ENCODE results near the gene NKX1-1. TPM values are rescaled to one million over a fixed set of nuclear protein-coding genes. Genes with fewer than 3 reads are reported as not detected.
"Not testable (repeated sequence)": the region's sequence is repeated elsewhere in the genome, so short reads cannot be mapped to it uniquely, and the experiment has no call there.

NKX1-1 gene
- total RNA-seq, 2 donors from 2014 or later: not detected

- intact Hi-C loops (cut with DNase I): no loop called here
- DNase-seq (ENCODE audit: low spot score): peak; percentile 71
Measured at GRCh38 chr4:1378559-1379231, 27.5 kb downstream of the NKX1-1 start.

GRCh38 chr4:1377606-1378261 is 28.5 kb downstream of the NKX1-1 start:
- DNase-seq (ENCODE audit: low spot score): peak; percentile 77
- intact Hi-C loops (cut with DNase I): no loop called here

GRCh38 chr4:1376841-1377605 is 29.2 kb downstream of the NKX1-1 start:
- intact Hi-C loops (cut with DNase I): no loop called here
- peak; percentile 66 for DNase-seq (ENCODE audit: low spot score)

- intact Hi-C loops (cut with DNase I): no loop called here
- peak; percentile 77 for DNase-seq (ENCODE audit: low spot score)
Measured at GRCh38 chr4:1376391-1376840, 29.8 kb downstream of the NKX1-1 start.

DNA sequence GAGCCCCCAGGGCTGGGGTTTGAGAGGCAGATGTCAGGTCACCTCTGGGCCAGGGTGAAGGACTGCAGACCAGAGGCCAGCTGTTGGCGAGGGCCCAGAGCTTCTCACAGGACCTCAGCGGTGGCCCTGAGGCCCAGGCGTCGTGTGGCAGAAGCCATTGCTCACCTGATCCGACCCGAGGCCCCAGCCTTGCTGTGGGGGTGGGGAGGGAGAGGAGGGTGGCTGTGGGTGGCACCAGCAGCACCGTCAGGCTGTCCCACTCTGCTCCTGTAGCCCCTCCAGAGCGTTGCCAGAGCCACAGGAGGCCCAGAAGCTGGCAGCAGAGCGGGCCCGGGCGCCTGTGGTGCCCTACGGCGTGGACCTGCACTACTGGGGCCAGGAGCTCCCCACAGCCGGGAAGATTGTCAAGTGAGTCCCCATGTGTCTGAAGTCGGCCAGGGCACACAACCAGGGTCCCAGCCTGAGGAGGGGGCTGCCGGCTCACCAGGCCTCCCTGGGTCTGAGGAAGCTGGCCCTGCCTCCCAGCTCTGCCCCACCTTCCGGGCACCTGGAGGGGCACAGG is 30.4 kb downstream of the NKX1-1 start:
- intact Hi-C loops (cut with DNase I): no loop called here
- DNase-seq (ENCODE audit: low spot score): peak; percentile 76

DNA sequence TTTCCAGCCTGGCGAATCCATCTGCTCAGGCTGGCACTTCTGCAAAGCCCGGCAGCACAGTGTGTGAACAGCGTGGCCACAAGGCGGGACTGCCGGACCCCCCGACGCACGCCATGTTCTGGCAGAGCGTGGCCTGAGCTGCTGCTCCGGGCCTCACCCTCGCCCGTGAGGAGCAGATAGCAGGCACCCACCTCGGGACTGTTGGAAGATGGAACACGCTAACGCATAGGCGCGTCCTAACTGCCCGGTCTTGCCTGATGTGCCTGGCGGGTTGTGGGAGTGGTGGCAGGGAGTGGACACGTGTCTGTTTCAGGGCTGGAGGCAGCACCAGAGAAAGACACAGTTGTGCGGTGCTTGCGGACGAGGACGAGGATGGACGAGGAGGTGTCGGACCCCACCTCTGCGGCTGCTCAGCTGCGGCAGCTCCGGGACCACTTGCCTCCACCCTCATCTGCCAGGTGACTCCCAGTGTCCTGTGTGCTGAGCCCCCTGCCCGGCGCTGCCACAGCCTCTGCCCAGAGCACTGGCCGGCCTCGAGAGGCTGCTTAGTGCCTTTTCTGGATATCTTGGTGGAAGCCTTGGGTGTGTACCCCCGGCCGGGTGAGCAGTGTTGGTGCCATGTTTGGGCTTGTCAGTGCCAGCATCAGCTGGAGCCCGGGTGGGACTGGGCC is 31.1 kb downstream of the NKX1-1 start:
- intact Hi-C loops (cut with DNase I): no loop called here
- DNase-seq (ENCODE audit: low spot score): peak; percentile 68

DNA sequence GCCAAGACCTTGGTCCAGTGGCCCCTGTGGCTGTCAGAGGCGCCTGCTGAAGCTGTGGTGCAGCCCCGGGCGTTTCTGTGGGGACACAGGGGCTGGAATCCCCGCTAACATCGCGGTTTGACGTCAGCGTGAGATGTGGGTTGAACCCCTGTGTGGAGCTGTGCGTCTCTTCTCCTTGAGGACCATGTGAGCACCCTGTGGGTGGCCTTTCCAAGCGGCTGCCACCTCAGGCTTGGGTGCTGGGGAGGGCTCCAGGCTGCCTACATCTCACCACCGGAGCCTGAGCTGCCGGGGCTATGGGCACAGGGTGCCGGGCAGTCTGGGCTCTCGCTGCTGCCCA is 31.6 kb downstream of the NKX1-1 start:
- intact Hi-C loops (cut with DNase I): no loop called here
- no peak for DNase-seq (ENCODE audit: low spot score)

GRCh38 chr4:1373892-1374705 is 32.1 kb downstream of the NKX1-1 start:
- intact Hi-C loops (cut with DNase I): no loop called here
- DNase-seq (ENCODE audit: low spot score): peak; percentile 72

DNA sequence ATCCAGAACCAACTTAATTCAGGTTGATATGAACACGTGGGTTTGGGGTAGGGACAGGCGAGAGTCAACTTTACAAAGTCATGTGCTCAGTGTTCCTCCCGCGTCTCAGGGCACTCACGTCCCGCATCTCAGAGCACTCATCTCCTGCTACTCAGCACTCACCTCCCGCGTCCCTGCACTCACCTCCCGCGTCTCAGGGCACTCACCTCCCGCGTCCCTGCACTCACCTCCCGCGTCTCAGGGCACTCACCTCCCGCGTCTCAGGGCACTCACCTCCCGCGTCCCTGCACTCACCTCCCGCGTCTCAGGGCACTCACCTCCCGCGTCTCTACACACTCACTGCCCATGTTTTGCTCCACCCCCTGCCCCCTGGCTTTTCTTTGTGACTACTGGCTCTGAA is 33.7 kb downstream of the NKX1-1 start:
- DNase-seq (ENCODE audit: low spot score): peak; percentile 62
- intact Hi-C loops (cut with DNase I): not testable (repeated sequence)

GRCh38 chr4:1371176-1372165 is 34.8 kb downstream of the NKX1-1 start:
- intact Hi-C loops (cut with DNase I): no loop called here
- DNase-seq (ENCODE audit: low spot score): peak; percentile 16

GRCh38 chr4:1370321-1371124 is 35.7 kb downstream of the NKX1-1 start:
- intact Hi-C loops (cut with DNase I): no loop called here
- peak; percentile 62 for DNase-seq (ENCODE audit: low spot score)

GRCh38 chr4:1369479-1370079 is 36.7 kb downstream of the NKX1-1 start:
- peak; percentile 66 for DNase-seq (ENCODE audit: low spot score)
- intact Hi-C loops (cut with DNase I): no loop called here

GRCh38 chr4:1369091-1369450 is 37.2 kb downstream of the NKX1-1 start:
- DNase-seq (ENCODE audit: low spot score): peak; percentile 68
- intact Hi-C loops (cut with DNase I): no loop called here

- intact Hi-C loops (cut with DNase I): no loop called here
- peak; percentile 64 for DNase-seq (ENCODE audit: low spot score)
Measured at GRCh38 chr4:1368421-1369090, 37.7 kb downstream of the NKX1-1 start.

GRCh38 chr4:1367936-1368289 is 38.3 kb downstream of the NKX1-1 start:
- peak; percentile 72 for DNase-seq (ENCODE audit: low spot score)
- intact Hi-C loops (cut with DNase I): no loop called here
